Nephron progenitor cell (in vitro differentiated cells): ENCODE measurements around the gene ADORA1.

Experiments used
- DNase-seq: peaks from one replicate; pipeline ENCODE4 v3.0.0; 2021
- H3K27ac Mint-ChIP-seq: 2 replicates; pipeline ENCODE4 v1.8.0; 2021; ENCODE audit warnings: mild to moderate bottlenecking, moderate library complexity, mixed read lengths
- H3K27me3 Mint-ChIP-seq: 2 replicates; pipeline ENCODE4 v1.8.0; 2021; ENCODE audit warnings: mild to moderate bottlenecking, low read depth, mixed read lengths; ENCODE audit not compliant: poor library complexity
- H3K36me3 Mint-ChIP-seq: 2 replicates; pipeline ENCODE4 v1.8.0; 2021; ENCODE audit warnings: low read depth, mixed read lengths
- H3K4me1 Mint-ChIP-seq: 2 replicates; pipeline ENCODE4 v1.8.0; 2021; ENCODE audit warnings: mixed read lengths
- H3K4me3 Mint-ChIP-seq: 2 replicates; pipeline ENCODE4 v1.8.0; 2021; ENCODE audit warnings: mild to moderate bottlenecking, moderate library complexity, mixed read lengths
- H3K9me3 Mint-ChIP-seq: 2 replicates; pipeline ENCODE4 v1.8.0; 2021; ENCODE audit warnings: mild to moderate bottlenecking, moderate library complexity, mixed read lengths
- TF ChIP-seq, protein P1 (sequence below): fragments of 200-600 bp; sonication (generic); IDR thresholded peaks from 2 replicates; pipeline ENCODE4 v1.5.0; 2021; ENCODE audit warnings: antibody characterized with exemption

ADORA1 gene

DNA sequence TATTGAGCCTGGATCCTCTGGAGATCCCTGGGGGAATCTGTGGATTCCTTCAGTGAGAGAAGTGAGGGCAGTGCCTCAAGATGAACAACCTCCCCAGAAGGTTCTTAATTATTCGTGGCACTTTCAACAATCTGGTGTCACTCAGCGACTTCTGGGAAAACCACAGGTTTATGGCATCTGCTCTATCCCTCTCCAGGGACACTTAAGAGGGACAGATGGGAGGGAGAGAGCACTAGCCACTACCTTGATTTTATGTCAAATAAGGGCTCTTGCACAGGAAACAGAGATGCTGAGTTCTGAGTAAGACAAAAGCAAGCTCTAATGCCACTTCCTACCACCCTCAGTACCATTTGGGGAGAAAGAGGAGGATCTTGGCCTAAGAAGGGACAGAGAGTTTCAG lies 80.2 kb downstream of the ADORA1 start:
- H3K4me3 Mint-ChIP-seq: no peak overlapping the region
- no peak overlapping the region for H3K27ac Mint-ChIP-seq
- peaks cover 16% of the 10 kb centered on the region for H3K4me1 Mint-ChIP-seq
- DNase-seq: no peak
- TF ChIP-seq, protein P1, sequence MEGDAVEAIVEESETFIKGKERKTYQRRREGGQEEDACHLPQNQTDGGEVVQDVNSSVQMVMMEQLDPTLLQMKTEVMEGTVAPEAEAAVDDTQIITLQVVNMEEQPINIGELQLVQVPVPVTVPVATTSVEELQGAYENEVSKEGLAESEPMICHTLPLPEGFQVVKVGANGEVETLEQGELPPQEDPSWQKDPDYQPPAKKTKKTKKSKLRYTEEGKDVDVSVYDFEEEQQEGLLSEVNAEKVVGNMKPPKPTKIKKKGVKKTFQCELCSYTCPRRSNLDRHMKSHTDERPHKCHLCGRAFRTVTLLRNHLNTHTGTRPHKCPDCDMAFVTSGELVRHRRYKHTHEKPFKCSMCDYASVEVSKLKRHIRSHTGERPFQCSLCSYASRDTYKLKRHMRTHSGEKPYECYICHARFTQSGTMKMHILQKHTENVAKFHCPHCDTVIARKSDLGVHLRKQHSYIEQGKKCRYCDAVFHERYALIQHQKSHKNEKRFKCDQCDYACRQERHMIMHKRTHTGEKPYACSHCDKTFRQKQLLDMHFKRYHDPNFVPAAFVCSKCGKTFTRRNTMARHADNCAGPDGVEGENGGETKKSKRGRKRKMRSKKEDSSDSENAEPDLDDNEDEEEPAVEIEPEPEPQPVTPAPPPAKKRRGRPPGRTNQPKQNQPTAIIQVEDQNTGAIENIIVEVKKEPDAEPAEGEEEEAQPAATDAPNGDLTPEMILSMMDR: no peak
- no peaks in the 10 kb centered on the region for H3K36me3 Mint-ChIP-seq
- no peaks in the 10 kb centered on the region for H3K9me3 Mint-ChIP-seq
- peaks cover 7% of the 10 kb centered on the region for H3K27me3 Mint-ChIP-seq

DNA sequence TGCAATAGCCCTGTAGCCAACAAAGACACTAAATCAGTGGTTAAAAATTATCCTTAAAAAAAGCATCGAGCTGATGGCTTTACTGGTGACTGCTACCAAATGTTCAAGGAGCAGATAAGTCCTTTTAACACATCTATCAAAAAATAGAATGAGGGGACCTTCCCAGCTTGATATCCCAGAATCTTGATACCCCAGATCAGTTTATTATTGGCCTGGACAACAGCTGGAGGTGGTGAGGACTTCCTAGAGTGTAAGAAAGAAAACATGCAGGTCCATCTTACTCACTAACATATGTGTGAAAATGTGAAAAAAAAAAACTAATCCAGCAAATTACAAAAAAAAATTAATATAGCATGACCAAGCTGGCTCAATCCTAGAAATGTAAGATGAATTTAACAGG lies 80.7 kb downstream of the ADORA1 start:
- Mint-ChIP-seq H3K4me3 (no peak overlapping the region), H3K36me3 (no peaks in the 10 kb centered on the region), H3K4me1 (peaks cover 16% of the 10 kb centered on the region), H3K27ac (no peak overlapping the region), H3K9me3 (no peaks in the 10 kb centered on the region), H3K27me3 (peaks cover 4% of the 10 kb centered on the region)
- no peak for DNase-seq
- TF ChIP-seq, protein P1: no peak

DNA sequence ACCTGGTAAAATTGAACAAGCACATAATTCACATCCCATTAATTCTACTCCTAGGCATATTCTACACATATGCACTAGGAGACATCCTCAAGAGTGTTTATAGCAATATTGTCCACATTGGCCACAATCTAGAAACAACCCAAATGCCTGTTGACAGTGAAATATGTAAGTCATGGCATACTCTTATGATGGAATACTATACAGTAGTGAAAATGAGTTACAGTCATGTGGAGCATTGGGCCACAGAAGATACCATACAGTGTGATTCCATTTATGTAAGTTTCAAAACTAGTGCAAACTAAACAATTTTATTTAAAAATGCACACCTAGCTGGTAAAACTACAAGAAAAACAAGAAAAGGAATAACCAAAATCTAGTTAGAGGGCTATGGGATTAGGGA lies 82.8 kb downstream of the ADORA1 start:
- Mint-ChIP-seq H3K9me3 (no peaks in the 10 kb centered on the region), H3K36me3 (no peaks in the 10 kb centered on the region), H3K4me1 (peaks cover 20% of the 10 kb centered on the region), H3K27me3 (peaks cover 12% of the 10 kb centered on the region), H3K27ac (no peak overlapping the region), H3K4me3 (no peak overlapping the region)
- TF ChIP-seq, protein P1: no peak
- DNase-seq: no peak

DNA sequence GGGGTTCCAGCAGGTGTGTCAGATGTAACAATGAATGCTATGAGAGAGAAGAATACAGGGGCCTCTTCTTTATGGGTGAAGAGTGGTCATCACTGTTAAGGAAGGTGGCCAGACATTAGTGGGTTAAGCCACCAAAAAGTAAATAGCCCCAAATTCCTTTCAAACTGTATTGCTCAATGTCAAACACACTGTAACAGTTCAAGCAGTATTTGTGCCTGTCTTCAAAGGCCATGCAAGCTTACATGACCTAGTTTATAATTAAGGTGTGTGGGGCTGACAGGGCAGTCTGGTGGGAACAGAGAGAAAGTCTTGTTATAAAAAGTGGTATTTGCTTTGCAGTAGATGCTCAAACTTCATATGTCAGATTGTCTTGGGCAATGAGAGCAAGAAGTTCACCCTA lies 83.5 kb downstream of the ADORA1 start:
- no peaks in the 10 kb centered on the region for H3K36me3 Mint-ChIP-seq

DNA sequence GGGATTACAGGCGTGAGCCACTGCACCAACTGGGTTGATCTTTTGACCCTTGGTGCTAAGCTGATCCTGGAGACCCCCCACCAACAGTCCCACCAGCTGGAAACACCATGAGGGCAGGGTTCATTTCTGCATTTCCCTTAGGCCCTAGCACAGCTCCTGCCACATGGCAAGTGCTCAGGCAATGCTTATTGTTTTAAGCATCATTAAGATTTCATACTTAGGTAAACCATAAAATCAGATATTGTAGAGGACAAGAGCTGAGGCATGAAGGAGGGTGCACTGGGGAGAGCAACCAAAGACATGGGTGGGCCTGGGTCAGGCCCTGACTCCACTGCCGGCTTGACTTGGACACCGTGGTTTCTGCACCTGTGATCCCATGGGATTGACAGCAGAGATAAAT lies 84.3 kb downstream of the ADORA1 start:
- Mint-ChIP-seq H3K9me3 (no peaks in the 10 kb centered on the region), H3K27me3 (peaks cover 22% of the 10 kb centered on the region), H3K36me3 (no peaks in the 10 kb centered on the region), H3K4me1 (peaks cover 28% of the 10 kb centered on the region), H3K27ac (no peak overlapping the region), H3K4me3 (no peak overlapping the region)
- no peak for DNase-seq
- TF ChIP-seq, protein P1: no peak

More for the DNA sequence above, 83.5 kb downstream of the ADORA1 start:
- Mint-ChIP-seq H3K4me3 (no peak overlapping the region), H3K9me3 (no peaks in the 10 kb centered on the region), H3K27ac (no peak overlapping the region), H3K27me3 (peaks cover 17% of the 10 kb centered on the region), H3K4me1 (peaks cover 26% of the 10 kb centered on the region)
- no peak for DNase-seq
- TF ChIP-seq, protein P1: no peak

DNA sequence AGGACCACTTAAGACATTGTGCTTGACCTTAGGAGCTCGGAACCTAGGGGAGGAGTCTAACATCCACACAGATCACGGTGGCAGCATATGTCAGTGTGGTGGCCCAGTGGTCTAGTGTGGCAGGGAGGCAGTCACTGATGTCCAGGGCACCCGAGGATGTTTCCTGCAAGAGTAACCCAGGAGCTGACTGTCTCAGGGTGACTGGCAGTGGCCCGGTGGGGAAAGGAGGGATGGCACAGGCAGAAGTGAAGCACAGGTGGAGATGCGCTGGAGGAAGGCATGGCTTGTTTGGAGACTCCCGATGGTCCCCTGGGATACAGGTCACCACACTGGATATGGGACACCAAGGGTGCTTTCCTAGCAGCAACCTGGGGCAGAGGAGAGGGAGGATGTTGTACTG lies 85.6 kb downstream of the ADORA1 start:
- no peak for DNase-seq
- peaks cover 27% of the 10 kb centered on the region for H3K27me3 Mint-ChIP-seq
- peaks cover 17% of the 10 kb centered on the region for H3K4me1 Mint-ChIP-seq
- H3K9me3 Mint-ChIP-seq: no peaks in the 10 kb centered on the region
- no peak overlapping the region for H3K4me3 Mint-ChIP-seq
- TF ChIP-seq, protein P1: no peak
- no peaks in the 10 kb centered on the region for H3K36me3 Mint-ChIP-seq
- H3K27ac Mint-ChIP-seq: peak overlapping the region; percentile 86
